HCT116 (cell line): ENCODE data around the gene SCTR. TPM values are rescaled to one million over a fixed set of nuclear protein-coding genes. Genes with fewer than 3 reads are reported as not detected.

Source experiments
- ATAC-seq: fragments of 200-7000 bp; cut with Tn5 transposase; 2 replicates; pipeline ENCODE4 v1.9.1; 2020; ENCODE audit warnings: mild to moderate bottlenecking, moderate library complexity
- BruUV-seq: library from RNA; stranded (reverse); fragments of 400-500 nt; replicated peaks from 2 replicates; lab custom pipeline; 2021; lab: Mats Ljungman, UMichigan
- CTCF ChIA-PET: fragments of 300-600 bp; sonication (Branson Sonifier 250); formaldehyde crosslinking; loops from one replicate; lab custom pipeline; 2021; ENCODE audit warnings: antibody characterized with exemption; lab: Charles Lee
- POLR2A ChIA-PET: fragments of 300-600, 350-600 bp; sonication (Branson Sonifier 250); formaldehyde crosslinking; loops from one replicate; lab custom pipeline; 2021; ENCODE audit warnings: antibody characterized with exemption; lab: Charles Lee
- RAD21 ChIA-PET, 2 experiments: fragments of 300-600 bp; sonication (Branson Sonifier 250); formaldehyde crosslinking; loops; one replicate each; lab custom pipeline; 2023; ENCODE audit warnings: low total read pairs in 2 of 2; ENCODE audit not compliant: uncharacterized antibody in 2 of 2, unreplicated experiment in 2 of 2, low non-redundant PET in 1 of 2; lab: Charles Lee
- DNase-seq: peaks from one replicate; pipeline ENCODE4 v3.0.0-alpha.2; 2010; ENCODE audit warnings: low read depth, low spot score
- H2AFZ ChIP-seq: fragments of 200-600 bp; shearing (Covaris generic), sonication (generic); 2 replicates; pipeline ENCODE4 v1.6.1; 2017; ENCODE audit warnings: low read depth, mixed run types, mixed read lengths, antibody characterized with exemption, low read length; ENCODE audit not compliant: poor library complexity, severe bottlenecking
- H3K27ac ChIP-seq: 2 replicates; pipeline ENCODE4 v1.5.1; 2012; ENCODE audit warnings: low read depth, low read length
- H3K27me3 ChIP-seq: fragments of 200-600 bp; sonication (generic); 2 replicates; pipeline ENCODE4 v1.6.1; 2016; ENCODE audit warnings: mixed run types, low read length, mixed read lengths; ENCODE audit not compliant: insufficient read depth
- H3K36me3 ChIP-seq, 2 experiments: fragments of 200-500 bp in 1 of 2; fragments of 200-600 bp in 1 of 2; sonication (Bioruptor generic) in 1 of 2; sonication (generic) in 1 of 2; 2 replicates each; pipeline versions ENCODE4 v1.5.1 to v1.6.1; 2014 to 2016; ENCODE audit warnings: low read length in 2 of 2, inconsistent platforms in 1 of 2, mixed read lengths in 1 of 2, mixed run types in 1 of 2; ENCODE audit not compliant: insufficient read depth in 2 of 2, control insufficient read depth in 1 of 2
- H3K4me1 ChIP-seq, 2 experiments: fragments of 200-600 bp in 1 of 2; sonication (generic) in 1 of 2; 2 replicates each; pipeline versions ENCODE4 v1.5.1 to v1.6.1; 2012 to 2017; ENCODE audit warnings: low read length in 2 of 2, inconsistent platforms in 1 of 2, mild to moderate bottlenecking in 1 of 2, mixed read lengths in 1 of 2, mixed run types in 1 of 2, moderate library complexity in 1 of 2; ENCODE audit not compliant: insufficient read depth in 2 of 2, control insufficient read depth in 1 of 2
- H3K4me2 ChIP-seq: fragments of 200-600 bp; sonication (generic); 2 replicates; pipeline ENCODE4 v1.6.1; 2017; ENCODE audit warnings: mixed run types, low read length, mixed read lengths
- H3K4me3 ChIP-seq, 2 experiments: fragments of 200-600 bp in 1 of 2; sonication (generic) in 1 of 2; replicated peaks in 1 of 2; 2 replicates each; pipeline ENCODE4 v1.5.1; 2011 to 2016; ENCODE audit warnings: low read length in 2 of 2, control low read depth in 1 of 2, low read depth in 1 of 2, mild to moderate bottlenecking in 1 of 2, mixed read lengths in 1 of 2, mixed run types in 1 of 2
- H3K79me2 ChIP-seq: fragments of 200-600 bp; sonication (generic); 2 replicates; pipeline ENCODE4 v1.6.1; 2017; ENCODE audit warnings: mild to moderate bottlenecking, mixed run types, low read length, moderate library complexity, mixed read lengths; ENCODE audit not compliant: insufficient read depth
- H3K9ac ChIP-seq: fragments of 200-600 bp; sonication (generic); 2 replicates; pipeline ENCODE4 v1.6.1; 2016; ENCODE audit warnings: low read length, mixed read lengths
- H3K9me2 ChIP-seq: fragments of 200-600 bp; sonication (generic), shearing (Covaris generic); 2 replicates; pipeline ENCODE4 v1.6.1; 2017; ENCODE audit warnings: mixed run types, mild to moderate bottlenecking, moderate library complexity; ENCODE audit not compliant: insufficient read depth
- H3K9me3 ChIP-seq, 2 experiments: fragments of 200-500 bp in 1 of 2; fragments of 200-600 bp in 1 of 2; sonication (Bioruptor generic) in 1 of 2; sonication (generic) in 1 of 2; 2 replicates each; pipeline ENCODE4 v1.6.1; 2014 to 2017; ENCODE audit warnings: low read length in 2 of 2, mixed read lengths in 2 of 2, inconsistent platforms in 1 of 2, low read depth in 1 of 2, mild to moderate bottlenecking in 1 of 2, mixed run types in 1 of 2, moderate library complexity in 1 of 2; ENCODE audit not compliant: control insufficient read depth in 1 of 2, insufficient read depth in 1 of 2
- H4K20me1 ChIP-seq: fragments of 200-600 bp; sonication (generic), shearing (Covaris generic); 2 replicates; pipeline ENCODE4 v1.6.1; 2017; ENCODE audit warnings: mixed run types, mild to moderate bottlenecking, moderate library complexity; ENCODE audit not compliant: insufficient read depth
- CEBPB ChIP-seq: IDR thresholded peaks from 2 replicates; pipeline ENCODE4 v1.6.1; 2012; ENCODE audit warnings: low read depth
- EGR1 ChIP-seq: IDR thresholded peaks from 2 replicates; pipeline ENCODE4 v1.6.1; 2012; ENCODE audit warnings: low read depth
- ELF1 ChIP-seq: IDR thresholded peaks from 2 replicates; pipeline ENCODE4 v1.6.1; 2012; ENCODE audit warnings: low read depth, borderline replicate concordance
- EZH2 ChIP-seq: fragments of 200-600 bp; sonication (generic); IDR thresholded peaks from 2 replicates; pipeline ENCODE4 v1.6.1; 2017; ENCODE audit warnings: antibody characterized with exemption, mixed run types
- MAX ChIP-seq: IDR thresholded peaks from 2 replicates; pipeline ENCODE4 v1.6.1; 2012
- REST ChIP-seq: IDR thresholded peaks from 2 replicates; pipeline ENCODE4 v1.6.1; 2012; ENCODE audit warnings: low read depth
- ZFX ChIP-seq: fragments of 450-650 bp; IDR thresholded peaks from 2 replicates; pipeline ENCODE4 v1.6.1; 2017
- ZNF274 ChIP-seq: fragments of 200-500 bp; sonication (Bioruptor generic); IDR thresholded peaks from 2 replicates; pipeline ENCODE4 v1.6.1; 2014; ENCODE audit warnings: mild to moderate bottlenecking, low read depth, low read length, inconsistent platforms
- intact Hi-C: fragments of 100-400 bp; cut with micrococcal nuclease; formaldehyde crosslinking; loops from 2 replicates; pipeline ENCODE4 v1.10.0; 2022
- total RNA-seq: library from RNA; stranded (reverse); gene quantifications from one replicate; pipeline ENCODE4 v1.2.1, GENCODE V29; 2021; ENCODE audit not compliant: unreplicated experiment

The SCTR gene
- total RNA-seq, 1 experiment from 2014 or later, result not detected

- ATAC-seq (no peak), DNase-seq (no peak)
- ChIA-PET CTCF (no interaction called here), POLR2A (no interaction called here), RAD21 (no interaction called here)
- intact Hi-C loops, result no loop called here
- no peak overlapping the region for H2AFZ ChIP-seq
- no TSS peak for BruUV-seq
- TF ChIP-seq ZNF274, result no peak
- TF ChIP-seq CEBPB, result no peak
- TF ChIP-seq MAX, result no peak
- TF ChIP-seq REST, result no peak
- no peak for TF ChIP-seq EGR1
- no peak for TF ChIP-seq EZH2
- no peak for TF ChIP-seq ELF1
- no peak for TF ChIP-seq ZFX
- no peak overlapping the region for H3K9ac ChIP-seq
- H4K20me1 ChIP-seq, result no peaks in the 10 kb centered on the region
- no peaks in the 10 kb centered on the region for H3K9me2 ChIP-seq
- H3K36me3 ChIP-seq, result no peaks in the 10 kb centered on the region
- H3K27ac ChIP-seq, result no peak overlapping the region
- H3K4me2 ChIP-seq, result no peak overlapping the region
- no peak overlapping the region for H3K4me3 ChIP-seq
- peaks cover 0 to 9% of the 10 kb centered on the region in 2 experiments; a peak in 2 of 4 replicates for H3K9me3 ChIP-seq
- no peaks in the 10 kb centered on the region for H3K4me1 ChIP-seq
- no peaks in the 10 kb centered on the region for H3K27me3 ChIP-seq
- H3K79me2 ChIP-seq, result no peaks in the 10 kb centered on the region
These were observed 13.5 kb upstream of the SCTR start for GRCh38 chr2:119537792-119538191.
